Measurements from ENCODE around the gene RLN3. TPM values are rescaled to one million over a fixed set of nuclear protein-coding genes. Genes with fewer than 3 reads are reported as not detected.

The RLN3 gene
- total RNA-seq, 1 donor, result not detected

DNA sequence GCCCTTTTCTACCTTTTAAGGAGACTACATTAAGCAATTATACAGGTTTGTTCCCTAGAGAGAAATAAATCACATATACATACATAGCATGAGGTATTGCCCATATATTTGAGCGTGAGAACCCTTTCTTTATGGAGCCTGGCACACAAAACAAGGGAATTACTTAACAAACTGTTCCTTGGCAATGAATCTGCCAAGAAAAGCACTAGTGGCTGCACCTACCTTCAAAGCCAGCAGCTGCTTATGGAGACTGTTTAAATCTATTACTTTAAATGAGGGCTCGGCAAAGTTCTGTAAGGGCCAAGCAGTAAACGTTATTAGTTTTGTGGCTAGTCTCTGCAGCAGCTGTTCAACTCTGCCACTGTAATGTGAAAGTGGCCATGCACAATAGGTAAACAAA is 28.9 kb upstream of the RLN3 start:
- Histone ChIP-seq H3K4me2 (ENCODE audit: insufficient read depth, low read length) (no peak overlapping the region), H3K27me3 (ENCODE audit: insufficient read depth, low read length) (no peaks in the 10 kb centered on the region), H3K79me2 (ENCODE audit: insufficient read depth, low read length) (peaks cover 46% of the 10 kb centered on the region), H3K4me1 (ENCODE audit: insufficient read depth, low read length) (peaks cover 13% of the 10 kb centered on the region), H3K27ac (ENCODE audit: low read depth, low read length) (no peak overlapping the region), H2AFZ (ENCODE audit: low read length) (no peak overlapping the region), H3K4me3 (ENCODE audit: insufficient read depth, low read length) (no peak overlapping the region), H4K20me1 (ENCODE audit: insufficient read depth, low read length) (peaks cover 9% of the 10 kb centered on the region), H3K36me3 (ENCODE audit: insufficient read depth, low read length) (no peaks in the 10 kb centered on the region), H3K9me3 (ENCODE audit: low read depth, low read length) (peaks cover 2% of the 10 kb centered on the region)
- TF ChIP-seq, protein P1, sequence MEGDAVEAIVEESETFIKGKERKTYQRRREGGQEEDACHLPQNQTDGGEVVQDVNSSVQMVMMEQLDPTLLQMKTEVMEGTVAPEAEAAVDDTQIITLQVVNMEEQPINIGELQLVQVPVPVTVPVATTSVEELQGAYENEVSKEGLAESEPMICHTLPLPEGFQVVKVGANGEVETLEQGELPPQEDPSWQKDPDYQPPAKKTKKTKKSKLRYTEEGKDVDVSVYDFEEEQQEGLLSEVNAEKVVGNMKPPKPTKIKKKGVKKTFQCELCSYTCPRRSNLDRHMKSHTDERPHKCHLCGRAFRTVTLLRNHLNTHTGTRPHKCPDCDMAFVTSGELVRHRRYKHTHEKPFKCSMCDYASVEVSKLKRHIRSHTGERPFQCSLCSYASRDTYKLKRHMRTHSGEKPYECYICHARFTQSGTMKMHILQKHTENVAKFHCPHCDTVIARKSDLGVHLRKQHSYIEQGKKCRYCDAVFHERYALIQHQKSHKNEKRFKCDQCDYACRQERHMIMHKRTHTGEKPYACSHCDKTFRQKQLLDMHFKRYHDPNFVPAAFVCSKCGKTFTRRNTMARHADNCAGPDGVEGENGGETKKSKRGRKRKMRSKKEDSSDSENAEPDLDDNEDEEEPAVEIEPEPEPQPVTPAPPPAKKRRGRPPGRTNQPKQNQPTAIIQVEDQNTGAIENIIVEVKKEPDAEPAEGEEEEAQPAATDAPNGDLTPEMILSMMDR (IDR thresholded peaks at IDR 0.05; ENCODE audit: extremely low read depth, low read depth, low read length), result no peak
- peak; percentile 49 for DNase-seq (ENCODE audit: insufficient read length, low spot score, missing footprints)

DNA sequence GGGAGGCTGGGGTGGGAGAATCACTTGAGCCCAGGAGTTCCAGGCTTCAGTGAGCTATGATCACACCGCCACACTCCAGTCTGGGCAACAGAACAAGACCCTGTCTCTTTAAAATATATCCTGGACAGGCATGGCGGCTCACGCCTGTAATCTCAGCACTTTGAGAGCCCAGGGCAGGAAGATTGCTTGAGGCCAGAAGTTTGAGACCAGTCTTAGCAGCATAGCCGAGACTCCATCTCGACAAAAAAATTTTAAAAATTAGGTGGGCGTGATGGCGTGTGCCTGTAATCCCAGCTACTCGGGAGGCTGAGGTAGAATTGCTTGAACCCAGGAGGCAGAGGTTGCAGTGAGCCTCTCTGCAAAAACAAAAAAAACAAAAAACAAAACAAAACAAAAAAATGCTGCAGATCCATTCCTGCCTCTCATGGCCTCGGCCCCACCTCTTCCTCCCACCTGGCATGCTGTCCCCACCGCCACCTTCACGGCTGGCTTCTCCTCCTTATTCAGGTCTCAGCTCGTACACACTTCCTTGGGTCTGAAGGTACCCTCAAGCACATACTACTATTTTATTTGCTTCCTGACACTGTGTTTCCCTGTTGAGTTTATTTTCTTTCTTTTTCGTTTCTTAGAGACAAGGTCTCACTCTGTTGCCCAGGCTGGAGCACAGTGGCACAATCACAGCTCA is 27.1 kb upstream of the RLN3 start:
- no peak for DNase-seq (ENCODE audit: insufficient read length, low spot score, missing footprints)
- Histone ChIP-seq H3K4me1 (ENCODE audit: insufficient read depth, low read length) (peaks cover 19% of the 10 kb centered on the region), H3K9me3 (ENCODE audit: low read depth, low read length) (peaks cover 2% of the 10 kb centered on the region), H2AFZ (ENCODE audit: low read length) (no peak overlapping the region), H3K79me2 (ENCODE audit: insufficient read depth, low read length) (peaks cover 46% of the 10 kb centered on the region), H4K20me1 (ENCODE audit: insufficient read depth, low read length) (peaks cover 13% of the 10 kb centered on the region), H3K27me3 (ENCODE audit: insufficient read depth, low read length) (no peaks in the 10 kb centered on the region), H3K36me3 (ENCODE audit: insufficient read depth, low read length) (no peaks in the 10 kb centered on the region), H3K4me3 (ENCODE audit: insufficient read depth, low read length) (no peak overlapping the region), H3K27ac (ENCODE audit: low read depth, low read length) (no peak overlapping the region), H3K4me2 (ENCODE audit: insufficient read depth, low read length) (no peak overlapping the region)
- TF ChIP-seq, protein P1 (IDR thresholded peaks at IDR 0.05; ENCODE audit: extremely low read depth, low read depth, low read length), result no peak

DNA sequence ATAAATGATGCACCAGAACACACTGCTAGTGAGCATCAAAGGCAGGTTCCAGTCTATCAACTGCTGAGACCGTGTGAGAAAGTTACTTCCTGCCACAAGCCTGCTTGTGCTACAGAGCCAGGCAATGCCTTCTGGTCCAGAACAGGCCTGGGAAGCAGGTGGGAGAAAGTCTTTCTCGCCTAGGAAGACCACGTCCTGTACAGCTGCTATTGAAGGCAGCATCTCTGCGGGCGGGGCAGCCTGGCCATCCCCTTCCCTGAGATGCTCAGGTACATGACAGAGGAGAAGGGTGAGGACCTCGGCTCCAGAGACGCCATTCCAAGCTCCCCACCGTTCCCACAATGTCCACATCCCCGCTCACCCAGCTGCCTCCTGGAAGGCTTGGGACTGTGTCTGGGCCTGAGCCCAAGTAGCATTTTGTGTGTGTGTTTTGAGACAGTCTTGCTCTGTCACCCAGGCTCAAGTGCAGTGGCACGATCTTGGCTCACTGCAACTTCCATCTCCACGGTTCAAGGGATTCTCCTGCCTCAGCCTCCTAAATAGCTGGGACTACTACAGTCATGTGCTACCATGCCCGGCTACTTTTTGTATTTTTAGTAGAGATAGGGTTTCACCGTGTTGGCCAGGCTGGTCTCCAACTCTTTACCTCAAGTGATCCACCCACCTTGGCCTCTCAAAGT is 25.2 kb upstream of the RLN3 start:
- peak; percentile 49 for DNase-seq (ENCODE audit: insufficient read length, low spot score, missing footprints)
- Histone ChIP-seq H2AFZ (ENCODE audit: low read length) (peak overlapping the region; percentile 47), H3K27me3 (ENCODE audit: insufficient read depth, low read length) (no peaks in the 10 kb centered on the region), H3K4me1 (ENCODE audit: insufficient read depth, low read length) (peaks cover 23% of the 10 kb centered on the region), H3K79me2 (ENCODE audit: insufficient read depth, low read length) (peaks cover 42% of the 10 kb centered on the region), H4K20me1 (ENCODE audit: insufficient read depth, low read length) (peaks cover 11% of the 10 kb centered on the region), H3K27ac (ENCODE audit: low read depth, low read length) (peak overlapping the region; percentile 36), H3K9me3 (ENCODE audit: low read depth, low read length) (peaks cover 2% of the 10 kb centered on the region), H3K4me2 (ENCODE audit: insufficient read depth, low read length) (peak overlapping the region; percentile 41), H3K36me3 (ENCODE audit: insufficient read depth, low read length) (no peaks in the 10 kb centered on the region), H3K4me3 (ENCODE audit: insufficient read depth, low read length) (no peak overlapping the region)
- TF ChIP-seq, protein P1 (IDR thresholded peaks at IDR 0.05; ENCODE audit: extremely low read depth, low read depth, low read length), result no peak

All from osteoblast (primary cell).